DMS79 treated with DMSO at 0.1 percent for 48 hours (cell line): ENCODE measurements around the gene DNAH7.
"Not testable (repeated sequence)": the region's sequence is repeated elsewhere in the genome, so short reads cannot be mapped to it uniquely, and the experiment has no call there.

Source experiments
- DNase-seq: peaks from one replicate; lab custom pipeline; 2025; lab: John Stamatoyannopoulos, UW

DNAH7 gene

GRCh38 chr2:196068271-196069209 lies at the start of gene DNAH7:
TSS of gene DNAH7 (minus strand) at chr2:196068837. CDS start at chr2:196068711, 126 bp downstream.
- peak; percentile 79 for DNase-seq

- no peak for DNase-seq
Measured at GRCh38 chr2:196117214-196117705, 48.6 kb upstream of the DNAH7 start.

- no peak for DNase-seq
Measured at GRCh38 chr2:196113061-196113974, 44.7 kb upstream of the DNAH7 start.

- DNase-seq, result no peak
Measured at GRCh38 chr2:196112418-196113034, 43.9 kb upstream of the DNAH7 start.

GRCh38 chr2:196108604-196109003 lies 40.0 kb upstream of the DNAH7 start:
- no peak for DNase-seq

GRCh38 chr2:196105951-196106350 lies 37.3 kb upstream of the DNAH7 start:
- DNase-seq, result no peak

- no peak for DNase-seq
Measured at GRCh38 chr2:196104066-196104465, 35.4 kb upstream of the DNAH7 start.

- no peak for DNase-seq
Measured at GRCh38 chr2:196103626-196104025, 35.0 kb upstream of the DNAH7 start.

GRCh38 chr2:196101325-196101991 lies 32.8 kb upstream of the DNAH7 start:
- no peak for DNase-seq

- DNase-seq, result no peak
Measured at GRCh38 chr2:196099916-196100315, 31.3 kb upstream of the DNAH7 start.

- DNase-seq, result no peak
Measured at GRCh38 chr2:196097864-196098660, 29.4 kb upstream of the DNAH7 start.

GRCh38 chr2:196096982-196097745 lies 28.5 kb upstream of the DNAH7 start:
- DNase-seq, result no peak

GRCh38 chr2:196096264-196096663 lies 27.6 kb upstream of the DNAH7 start:
- DNase-seq, result no peak

GRCh38 chr2:196089448-196089847 lies 20.8 kb upstream of the DNAH7 start:
- DNase-seq, result not testable (repeated sequence)

- peak; percentile 16 for DNase-seq
Measured at GRCh38 chr2:196088203-196088602, 19.6 kb upstream of the DNAH7 start.

- DNase-seq, result no peak
Measured at GRCh38 chr2:196086517-196087368, 18.1 kb upstream of the DNAH7 start.

GRCh38 chr2:196083601-196084000 lies 15.0 kb upstream of the DNAH7 start:
- DNase-seq, result no peak

GRCh38 chr2:196080526-196080925 lies 11.9 kb upstream of the DNAH7 start:
- DNase-seq, result no peak

GRCh38 chr2:196079052-196079451 lies 10.4 kb upstream of the DNAH7 start:
- DNase-seq, result no peak
